ENCODE measurements around the gene ATP9A. TPM values are rescaled to one million over a fixed set of nuclear protein-coding genes. Genes with fewer than 3 reads are reported as not detected.

Gene ATP9A
- total RNA-seq, 1 donor from 2014 or later: 88.1 TPM

- no peaks in the 10 kb centered on the region for H3K27me3 Mint-ChIP-seq
- no peaks in the 10 kb centered on the region for H3K9me3 Mint-ChIP-seq (ENCODE audit: low read depth)
- DNase-seq (ENCODE audit: low spot score, unreplicated experiment): no peak
- H3K27ac Mint-ChIP-seq: no peak overlapping the region
- TF ChIP-seq, protein P1, sequence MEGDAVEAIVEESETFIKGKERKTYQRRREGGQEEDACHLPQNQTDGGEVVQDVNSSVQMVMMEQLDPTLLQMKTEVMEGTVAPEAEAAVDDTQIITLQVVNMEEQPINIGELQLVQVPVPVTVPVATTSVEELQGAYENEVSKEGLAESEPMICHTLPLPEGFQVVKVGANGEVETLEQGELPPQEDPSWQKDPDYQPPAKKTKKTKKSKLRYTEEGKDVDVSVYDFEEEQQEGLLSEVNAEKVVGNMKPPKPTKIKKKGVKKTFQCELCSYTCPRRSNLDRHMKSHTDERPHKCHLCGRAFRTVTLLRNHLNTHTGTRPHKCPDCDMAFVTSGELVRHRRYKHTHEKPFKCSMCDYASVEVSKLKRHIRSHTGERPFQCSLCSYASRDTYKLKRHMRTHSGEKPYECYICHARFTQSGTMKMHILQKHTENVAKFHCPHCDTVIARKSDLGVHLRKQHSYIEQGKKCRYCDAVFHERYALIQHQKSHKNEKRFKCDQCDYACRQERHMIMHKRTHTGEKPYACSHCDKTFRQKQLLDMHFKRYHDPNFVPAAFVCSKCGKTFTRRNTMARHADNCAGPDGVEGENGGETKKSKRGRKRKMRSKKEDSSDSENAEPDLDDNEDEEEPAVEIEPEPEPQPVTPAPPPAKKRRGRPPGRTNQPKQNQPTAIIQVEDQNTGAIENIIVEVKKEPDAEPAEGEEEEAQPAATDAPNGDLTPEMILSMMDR (IDR thresholded peaks at IDR 0.05; ENCODE audit: unreplicated experiment): no peak
- H3K4me3 Mint-ChIP-seq (ENCODE audit: low read depth): no peak overlapping the region
- peaks cover 11% of the 10 kb centered on the region for H3K36me3 Mint-ChIP-seq (ENCODE audit: insufficient read depth)
- H3K4me1 Mint-ChIP-seq (ENCODE audit: low read depth): peaks cover 3% of the 10 kb centered on the region
Observed at GRCh38 chr20:51680067-51680749, 88.0 kb downstream of the ATP9A start.

DNA sequence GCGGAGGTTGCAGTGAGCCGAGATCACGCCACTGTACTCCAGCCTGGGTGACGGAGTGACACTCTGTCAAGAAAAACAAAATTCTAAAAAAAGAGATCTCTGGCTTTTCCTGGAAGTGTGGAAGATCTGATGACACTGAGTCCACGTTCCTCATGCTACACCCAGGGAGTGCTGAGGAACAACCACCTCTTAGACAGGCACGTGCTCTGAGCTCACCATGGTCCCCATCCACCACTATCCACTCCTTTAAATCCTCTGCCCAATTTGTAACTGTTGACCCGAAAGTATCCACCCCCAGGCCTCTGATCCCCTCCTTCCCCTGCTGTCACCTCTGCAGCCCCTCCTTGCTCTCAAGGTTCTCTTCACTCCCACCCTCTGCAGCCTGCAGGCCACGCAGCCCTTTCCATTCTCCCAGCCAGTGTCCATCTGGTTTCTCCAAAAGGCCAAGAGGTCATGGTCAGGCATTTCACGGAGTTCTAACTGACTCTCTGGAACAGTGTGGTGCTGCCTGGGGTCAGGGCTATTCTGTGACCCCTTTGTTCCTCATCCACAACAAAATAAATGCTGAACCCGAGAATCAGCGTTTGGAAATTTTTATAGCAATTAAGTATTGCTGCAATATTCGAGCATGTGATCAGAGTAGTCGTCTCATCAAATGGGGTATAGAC is 88.8 kb downstream of the ATP9A start:
- Mint-ChIP-seq H3K27me3 (no peaks in the 10 kb centered on the region), H3K4me3 (ENCODE audit: low read depth) (no peak overlapping the region), H3K9me3 (ENCODE audit: low read depth) (no peaks in the 10 kb centered on the region), H3K4me1 (ENCODE audit: low read depth) (peaks cover 3% of the 10 kb centered on the region), H3K27ac (no peak overlapping the region), H3K36me3 (ENCODE audit: insufficient read depth) (peaks cover 14% of the 10 kb centered on the region)
- TF ChIP-seq, protein P1 (IDR thresholded peaks at IDR 0.05; ENCODE audit: unreplicated experiment): no peak
- DNase-seq (ENCODE audit: low spot score, unreplicated experiment): no peak

DNA sequence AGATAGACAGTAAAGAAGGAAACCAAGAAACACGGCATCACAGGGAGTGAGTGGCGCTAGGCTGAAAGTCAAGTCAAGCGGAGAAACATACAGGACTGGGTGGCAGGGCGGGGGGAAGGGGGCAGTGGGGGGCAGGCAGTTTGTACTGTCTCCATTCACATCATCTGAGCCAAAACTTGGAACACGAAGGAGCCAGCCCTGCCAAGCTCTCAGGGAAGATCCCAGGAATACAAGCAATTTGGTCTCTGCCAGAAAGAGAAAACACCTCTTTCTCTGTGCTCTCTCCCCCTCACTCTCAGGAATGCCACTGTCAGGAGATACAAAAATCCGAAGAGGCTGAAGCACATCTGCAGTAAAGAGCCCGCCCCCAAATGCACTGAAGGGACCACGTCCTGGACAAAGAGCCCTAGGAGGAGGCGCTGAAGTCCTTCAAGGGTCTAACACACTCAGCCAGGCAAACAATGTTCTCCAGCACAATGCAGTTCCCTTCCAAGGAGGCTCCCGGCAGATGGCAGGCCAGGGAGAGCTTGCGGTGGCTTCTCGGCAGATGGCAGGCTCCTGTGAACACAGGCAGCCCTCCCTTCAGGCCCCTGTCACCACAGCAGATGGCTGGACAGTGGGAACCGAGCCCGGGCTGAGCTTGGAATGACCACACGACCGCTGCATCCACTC is 90.0 kb downstream of the ATP9A start:
- peak; percentile 19 for DNase-seq (ENCODE audit: low spot score, unreplicated experiment)
- Mint-ChIP-seq H3K36me3 (ENCODE audit: insufficient read depth) (peaks cover 19% of the 10 kb centered on the region), H3K4me1 (ENCODE audit: low read depth) (peaks cover 3% of the 10 kb centered on the region), H3K9me3 (ENCODE audit: low read depth) (no peaks in the 10 kb centered on the region), H3K4me3 (ENCODE audit: low read depth) (no peak overlapping the region), H3K27ac (peak overlapping the region; percentile 64), H3K27me3 (no peaks in the 10 kb centered on the region)
- TF ChIP-seq, protein P1 (IDR thresholded peaks at IDR 0.05; ENCODE audit: unreplicated experiment): peak; percentile 20

GRCh38 chr20:51668947-51669346 is 99.2 kb downstream of the ATP9A start:
- Mint-ChIP-seq H3K27me3 (no peaks in the 10 kb centered on the region), H3K9me3 (ENCODE audit: low read depth) (no peaks in the 10 kb centered on the region), H3K36me3 (ENCODE audit: insufficient read depth) (peaks cover 40% of the 10 kb centered on the region), H3K4me3 (ENCODE audit: low read depth) (no peak overlapping the region), H3K27ac (no peak overlapping the region), H3K4me1 (ENCODE audit: low read depth) (peaks cover 1% of the 10 kb centered on the region)
- no peak for DNase-seq (ENCODE audit: low spot score, unreplicated experiment)
- TF ChIP-seq, protein P1 (IDR thresholded peaks at IDR 0.05; ENCODE audit: unreplicated experiment): no peak

- Mint-ChIP-seq H3K4me1 (ENCODE audit: low read depth) (peaks cover 1% of the 10 kb centered on the region), H3K9me3 (ENCODE audit: low read depth) (no peaks in the 10 kb centered on the region), H3K27ac (no peak overlapping the region), H3K27me3 (no peaks in the 10 kb centered on the region), H3K36me3 (ENCODE audit: insufficient read depth) (peaks cover 36% of the 10 kb centered on the region), H3K4me3 (ENCODE audit: low read depth) (no peak overlapping the region)
- DNase-seq (ENCODE audit: low spot score, unreplicated experiment): no peak
- TF ChIP-seq, protein P1 (IDR thresholded peaks at IDR 0.05; ENCODE audit: unreplicated experiment): no peak
Observed at GRCh38 chr20:51668515-51668914, 99.7 kb downstream of the ATP9A start.

Data from progenitor cell of endocrine pancreas (in vitro differentiated cells).